Ectodermal cell (in vitro differentiated cells): ENCODE results near the gene LOXL3.

Source experiments
- H3K27ac ChIP-seq: 2 replicates; pipeline ENCODE4 v1.7.0; 2013; ENCODE audit warnings: mild to moderate bottlenecking, low read depth, low read length; ENCODE audit not compliant: insufficient read depth, poor library complexity, severe bottlenecking
- H3K27me3 ChIP-seq: 2 replicates; pipeline ENCODE4 v1.7.0; 2013; ENCODE audit warnings: mild to moderate bottlenecking, low read length; ENCODE audit not compliant: insufficient read depth, control insufficient read depth, poor library complexity, severe bottlenecking
- H3K36me3 ChIP-seq: one replicate; pipeline ENCODE4 v1.7.0; 2013; ENCODE audit warnings: low read length; ENCODE audit not compliant: control insufficient read depth, insufficient read depth
- H3K4me1 ChIP-seq: one replicate; pipeline ENCODE4 v1.7.0; 2013; ENCODE audit warnings: low read length; ENCODE audit not compliant: control insufficient read depth, insufficient read depth
- H3K4me3 ChIP-seq: 2 replicates; pipeline ENCODE4 v1.7.0; 2013; ENCODE audit warnings: low read depth, low read length, control low read depth; ENCODE audit not compliant: insufficient read depth
- H3K9me3 ChIP-seq: 2 replicates; pipeline ENCODE4 v1.7.0; 2013; ENCODE audit warnings: mild to moderate bottlenecking, low read length, moderate library complexity; ENCODE audit not compliant: control insufficient read depth
- WGBS, 2 experiments: methylation state at CpG; one replicate each; pipeline ENCODE4 v1.1.7; 2013; ENCODE audit warnings: missing lambda C conversion rate in 2 of 2; 5-methylcytosine and 5-hydroxymethylcytosine counted together

Gene LOXL3

DNA sequence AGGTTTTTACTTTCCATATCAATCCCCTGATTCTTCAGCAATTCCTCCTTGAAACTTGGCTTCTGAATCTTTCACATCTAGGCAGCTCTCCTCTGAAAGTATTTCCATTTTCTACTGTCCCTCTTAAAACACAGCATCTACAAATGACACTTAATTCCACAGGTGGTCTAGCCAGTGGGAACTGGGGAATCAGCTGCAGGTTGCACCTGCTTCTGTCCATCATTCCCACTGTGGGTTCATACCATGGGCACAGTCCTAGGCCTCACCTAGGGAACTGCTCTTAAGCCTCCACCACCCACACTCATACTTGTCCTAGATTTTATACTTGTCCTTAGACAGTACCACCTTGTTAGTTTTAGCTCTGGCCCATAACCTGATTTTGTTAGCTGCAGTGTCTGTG is 2.2 kb downstream of the LOXL3 start:
- Histone ChIP-seq H3K9me3 (no peaks in the 10 kb centered on the region), H3K4me3 (no peak overlapping the region), H3K36me3 (no peaks in the 10 kb centered on the region), H3K27me3 (peaks cover 50% of the 10 kb centered on the region), H3K27ac (no peak overlapping the region), H3K4me1 (peaks cover 30% of the 10 kb centered on the region)

DNA sequence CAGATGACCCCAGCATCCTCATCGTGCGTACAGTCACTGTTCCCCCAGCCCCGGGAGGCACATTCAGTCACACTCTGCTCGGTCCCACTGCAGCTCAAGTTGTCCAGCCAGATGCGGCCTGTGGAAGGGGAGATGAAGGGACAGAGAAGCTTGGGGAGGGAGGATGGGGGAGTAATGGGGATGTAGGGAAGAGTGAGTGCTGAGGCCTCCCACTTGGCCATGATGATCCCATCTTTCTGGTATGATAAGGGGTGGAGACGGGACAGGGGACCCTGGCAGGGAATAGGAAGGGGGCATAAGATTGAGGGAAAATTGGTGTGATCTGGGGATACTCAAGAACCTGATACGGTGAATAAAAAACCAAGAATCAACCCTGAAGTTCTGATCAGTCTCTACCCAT is 3.5 kb downstream of the LOXL3 start:
- WGBS, 2 experiments = 82 to 87% methylated on average over 7 of the region's 7 CpGs
- no peak overlapping the region for H3K27ac ChIP-seq
- peaks cover 40% of the 10 kb centered on the region for H3K27me3 ChIP-seq
- no peaks in the 10 kb centered on the region for H3K36me3 ChIP-seq
- no peaks in the 10 kb centered on the region for H3K9me3 ChIP-seq
- H3K4me3 ChIP-seq = no peak overlapping the region
- H3K4me1 ChIP-seq = peaks cover 30% of the 10 kb centered on the region

DNA sequence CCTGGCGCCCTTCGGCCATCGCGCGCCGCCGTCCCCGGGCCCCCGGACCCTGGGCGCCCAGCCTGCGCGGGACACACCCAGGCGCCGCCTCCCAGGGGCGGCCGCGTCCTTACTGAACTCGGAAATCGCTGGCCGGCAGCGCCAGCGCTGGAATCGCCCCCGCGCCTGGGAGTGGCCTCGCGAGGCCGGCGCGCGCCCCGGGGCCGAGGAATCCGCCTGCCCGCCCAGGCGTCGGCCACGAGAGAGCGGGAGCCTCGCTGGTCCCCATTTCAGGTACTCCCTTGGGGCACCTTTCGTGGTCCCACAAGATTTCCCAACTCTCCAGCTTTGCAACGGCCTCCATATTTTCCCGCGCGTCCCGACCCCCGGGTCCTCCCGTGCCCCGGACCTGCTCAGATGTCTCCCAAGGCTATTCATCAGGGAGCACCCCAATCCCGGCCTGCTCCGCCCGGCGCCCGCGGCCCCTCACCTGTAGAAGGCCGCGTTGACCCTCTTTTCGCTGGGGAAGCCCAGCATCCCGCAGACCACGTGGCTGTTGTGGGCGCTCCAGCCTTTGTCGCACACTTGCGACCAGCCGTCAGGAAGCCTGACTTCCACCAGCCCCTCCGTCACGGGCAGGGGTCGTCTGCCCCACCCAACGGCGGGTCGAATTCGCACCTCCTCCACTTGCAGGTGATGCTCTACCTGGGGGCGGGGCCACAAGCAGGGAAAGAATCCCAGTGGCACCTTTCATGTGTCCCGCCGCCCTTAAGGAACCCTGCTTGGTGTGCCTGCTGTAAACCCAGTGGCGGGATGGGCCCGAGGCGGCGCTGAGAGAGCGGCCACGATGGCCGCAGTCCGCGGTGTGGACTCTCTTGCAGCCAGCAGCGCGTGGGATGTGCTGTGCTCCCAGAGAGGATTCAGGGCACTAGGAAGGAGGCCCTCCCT is 4.6 kb downstream of the LOXL3 start:
- peaks cover 32% of the 10 kb centered on the region for H3K27me3 ChIP-seq
- H3K9me3 ChIP-seq = no peaks in the 10 kb centered on the region
- peak overlapping the region; percentile 57 for H3K4me3 ChIP-seq
- H3K4me1 ChIP-seq = peaks cover 30% of the 10 kb centered on the region
- no peak overlapping the region for H3K27ac ChIP-seq
- 2 to 3% methylated on average over 85 of the region's 85 CpGs for WGBS, 2 experiments
- H3K36me3 ChIP-seq = no peaks in the 10 kb centered on the region

DNA sequence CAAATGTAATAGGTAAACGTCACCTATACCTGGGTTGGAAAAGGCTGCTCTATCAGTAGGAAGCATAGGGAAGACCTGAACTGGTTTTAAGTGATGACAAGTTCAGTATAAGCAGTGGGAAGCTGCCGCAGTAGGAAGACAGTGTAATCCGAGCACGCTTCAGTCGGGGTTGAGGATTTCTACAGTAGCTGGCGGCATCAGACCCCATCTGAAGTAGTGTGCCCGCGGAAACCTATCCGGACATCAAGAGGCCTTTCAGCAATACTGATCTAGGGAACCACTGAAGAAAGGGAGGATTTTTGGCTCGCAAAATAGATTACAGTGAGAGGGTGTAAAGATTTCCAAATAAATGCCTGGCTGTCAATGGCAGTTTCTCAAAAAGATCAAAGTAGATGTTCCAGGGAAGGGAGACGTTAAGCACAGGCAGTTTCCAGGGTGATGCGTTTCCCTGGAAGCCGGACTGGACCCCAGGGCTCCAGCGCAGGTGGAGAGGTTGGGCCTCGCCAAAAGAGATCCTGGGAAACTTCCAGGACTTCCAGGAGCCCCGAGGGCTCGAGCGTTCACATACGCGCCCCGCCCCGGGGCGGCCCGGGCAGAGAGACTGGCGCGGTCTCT is 5.3 kb downstream of the LOXL3 start:
- H3K27ac ChIP-seq = no peak overlapping the region
- H3K9me3 ChIP-seq = no peaks in the 10 kb centered on the region
- H3K4me3 ChIP-seq = peak overlapping the region; percentile 57
- 7% methylated on average over 26 of the region's 26 CpGs for WGBS, 2 experiments
- H3K27me3 ChIP-seq = peaks cover 32% of the 10 kb centered on the region
- H3K4me1 ChIP-seq = peaks cover 30% of the 10 kb centered on the region
- no peaks in the 10 kb centered on the region for H3K36me3 ChIP-seq

GRCh38 chr2:74546004-74546403 is 7.7 kb downstream of the LOXL3 start:
- Histone ChIP-seq H3K36me3 (no peaks in the 10 kb centered on the region), H3K4me3 (no peak overlapping the region), H3K27me3 (peaks cover 32% of the 10 kb centered on the region), H3K9me3 (no peaks in the 10 kb centered on the region), H3K4me1 (peaks cover 16% of the 10 kb centered on the region), H3K27ac (no peak overlapping the region)
- 84 to 91% methylated on average over 3 of the region's 3 CpGs for WGBS, 2 experiments

DNA sequence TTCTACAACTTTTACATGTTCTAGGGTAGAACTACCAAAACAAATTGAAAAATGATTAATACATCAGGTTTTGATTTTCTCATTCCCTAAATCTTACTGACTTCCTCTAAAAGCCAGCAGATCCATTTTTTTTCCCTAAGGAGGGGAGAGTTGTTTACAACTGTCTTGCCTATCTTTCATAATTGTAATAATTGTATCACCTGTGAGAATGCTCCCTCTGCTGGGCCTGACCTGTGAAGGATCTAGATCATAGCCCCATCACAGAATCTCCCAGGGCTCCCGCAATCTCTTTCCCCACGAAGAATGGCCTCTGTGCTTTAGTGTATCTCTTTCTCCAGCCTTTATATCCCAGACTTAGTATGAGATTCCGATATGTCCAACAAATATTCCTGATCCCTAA is 9.1 kb downstream of the LOXL3 start:
- Histone ChIP-seq H3K9me3 (no peaks in the 10 kb centered on the region), H3K27me3 (peaks cover 24% of the 10 kb centered on the region), H3K27ac (no peak overlapping the region), H3K4me1 (peaks cover 11% of the 10 kb centered on the region), H3K4me3 (no peak overlapping the region), H3K36me3 (no peaks in the 10 kb centered on the region)
- WGBS, 2 experiments = 88% methylated on average over 3 of the region's 3 CpGs

DNA sequence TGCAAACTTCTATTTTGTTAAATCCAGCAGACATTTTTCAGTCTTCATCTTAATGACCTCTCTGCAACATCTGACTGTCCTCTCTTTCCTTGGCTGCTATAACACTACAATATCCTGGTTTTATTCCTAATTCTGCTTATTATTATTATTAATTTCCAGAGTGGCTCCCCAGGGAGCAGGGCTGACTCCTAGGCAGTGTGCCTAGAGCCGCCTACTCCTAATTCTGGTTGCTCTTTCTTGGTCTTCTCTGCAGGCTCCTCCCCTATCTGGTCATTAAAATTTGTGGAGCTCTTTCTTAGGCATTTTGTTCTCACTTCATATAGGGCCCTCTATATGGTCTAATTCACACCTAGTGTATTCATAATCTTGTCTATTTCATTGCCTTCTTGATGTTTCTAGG is 10.8 kb downstream of the LOXL3 start:
- peaks cover 8% of the 10 kb centered on the region for H3K27me3 ChIP-seq
- H3K9me3 ChIP-seq = no peaks in the 10 kb centered on the region
- WGBS, 2 experiments = 100% methylated on average over 1 of the region's 1 CpG
- H3K4me3 ChIP-seq = no peak overlapping the region
- no peaks in the 10 kb centered on the region for H3K4me1 ChIP-seq
- H3K36me3 ChIP-seq = no peaks in the 10 kb centered on the region
- no peak overlapping the region for H3K27ac ChIP-seq

GRCh38 chr2:74540291-74540690 is 13.5 kb downstream of the LOXL3 start:
- Histone ChIP-seq H3K4me1 (no peaks in the 10 kb centered on the region), H3K9me3 (no peaks in the 10 kb centered on the region), H3K36me3 (no peaks in the 10 kb centered on the region), H3K27ac (no peak overlapping the region), H3K4me3 (no peak overlapping the region), H3K27me3 (no peaks in the 10 kb centered on the region)
- WGBS, 2 experiments = 91 to 94% methylated on average over 5 of the region's 5 CpGs

DNA sequence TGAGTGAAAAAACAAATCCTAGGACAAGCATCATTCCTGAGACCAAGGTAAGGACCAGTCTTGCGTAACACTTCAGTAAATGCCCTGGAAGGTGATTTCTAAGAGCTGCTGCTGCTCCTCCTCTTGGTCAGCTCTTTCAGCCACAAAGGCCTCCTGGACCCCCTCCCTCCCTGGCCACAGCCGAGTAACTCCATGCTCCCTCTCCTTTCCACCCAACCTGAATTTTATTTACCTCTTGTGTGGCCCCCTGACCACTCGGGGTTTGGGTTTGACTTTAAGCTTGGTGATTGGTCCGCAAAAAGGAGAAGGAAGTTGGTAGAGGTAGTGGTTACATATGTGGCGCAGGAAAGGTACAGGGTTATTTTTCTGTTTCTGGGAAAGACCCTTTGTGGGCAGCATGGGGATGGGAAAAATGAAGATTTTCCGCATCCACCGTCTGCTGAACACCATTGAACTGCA is 14.8 kb downstream of the LOXL3 start:
- Histone ChIP-seq H3K4me1 (no peaks in the 10 kb centered on the region), H3K36me3 (no peaks in the 10 kb centered on the region), H3K9me3 (no peaks in the 10 kb centered on the region), H3K27me3 (no peaks in the 10 kb centered on the region), H3K4me3 (no peak overlapping the region), H3K27ac (no peak overlapping the region)
- 90 to 92% methylated on average over 7 of the region's 7 CpGs for WGBS, 2 experiments

GRCh38 chr2:74537140-74537539 is 16.6 kb downstream of the LOXL3 start:
- Histone ChIP-seq H3K27me3 (no peaks in the 10 kb centered on the region), H3K4me1 (no peaks in the 10 kb centered on the region), H3K36me3 (peaks cover 8% of the 10 kb centered on the region), H3K4me3 (no peak overlapping the region), H3K9me3 (no peaks in the 10 kb centered on the region), H3K27ac (no peak overlapping the region)
- WGBS, 2 experiments = 79 to 80% methylated on average over 4 of the region's 4 CpGs
